ENCODE data around the gene DKKL1.

The DKKL1 gene

DNA sequence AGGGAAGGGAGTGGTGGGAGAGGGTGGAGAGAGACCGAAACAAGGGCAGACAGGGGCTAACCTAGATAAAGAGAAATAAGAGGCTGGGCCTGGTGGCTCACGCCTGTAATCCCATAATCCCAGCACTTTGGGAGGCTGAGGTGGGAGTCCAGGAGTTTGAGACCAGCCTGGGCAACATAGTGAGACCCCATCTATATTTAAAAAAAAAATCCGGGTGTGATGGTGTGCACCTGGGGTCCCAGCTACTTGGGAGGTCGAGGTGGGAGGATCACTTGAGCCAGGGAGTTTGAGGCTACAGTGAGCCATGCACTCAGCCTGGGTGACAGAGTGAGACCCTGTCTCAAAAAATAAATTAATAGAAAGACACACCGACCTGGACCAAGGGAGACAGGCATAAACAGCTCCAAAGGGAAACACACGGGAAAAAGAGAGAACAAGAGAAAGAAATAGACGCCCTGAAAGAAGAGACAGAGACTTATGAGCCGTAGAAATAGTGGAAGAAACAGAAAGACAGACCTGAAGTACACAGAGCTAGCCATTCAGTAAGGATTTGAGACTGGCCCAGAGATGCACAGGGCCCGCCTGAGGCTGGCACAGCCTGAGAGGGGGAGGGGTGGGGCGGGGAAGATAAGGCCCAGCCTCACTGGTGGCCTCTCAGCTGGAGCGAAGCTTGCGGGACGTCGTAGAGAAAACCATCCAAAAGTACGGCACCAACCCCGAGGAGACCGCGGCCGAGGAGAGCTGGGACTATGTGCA, 26.2 kb upstream of the DKKL1 start:
- no peak for DNase-seq (ENCODE audit: extremely low read depth in 1 of 2, low read depth in 1 of 2)

DNA sequence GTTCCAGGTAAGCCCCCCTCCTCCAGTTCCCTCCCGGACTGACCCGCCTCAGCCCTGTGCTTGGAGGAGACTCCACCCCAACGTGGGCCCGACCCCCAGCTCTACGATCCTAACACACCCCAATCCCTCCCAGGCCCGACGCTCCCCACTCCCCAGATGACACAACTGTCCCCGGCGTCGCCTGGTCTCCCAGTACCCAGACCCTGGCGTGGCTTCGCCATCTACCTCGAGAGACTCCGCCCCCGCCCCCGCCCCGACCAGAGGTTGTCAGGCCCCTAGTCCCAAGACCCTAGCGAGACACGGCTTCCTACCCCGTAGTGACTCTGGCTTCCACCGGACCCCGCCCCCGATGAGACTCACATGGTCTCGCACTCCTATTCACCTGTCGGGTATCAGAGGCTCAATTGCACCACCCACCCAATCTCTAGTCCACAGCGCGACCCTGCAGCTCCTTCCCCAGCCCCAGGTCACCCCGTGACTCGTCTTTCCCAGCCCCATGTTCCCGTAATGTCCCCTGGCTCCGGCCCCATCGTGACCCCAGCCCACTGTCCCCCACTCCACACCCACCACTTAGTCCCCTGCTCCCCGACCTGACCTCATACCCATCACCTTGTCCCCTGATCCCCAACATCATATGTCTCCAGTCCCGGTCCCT, 25.5 kb upstream of the DKKL1 start:
- no peak for DNase-seq (ENCODE audit: extremely low read depth in 1 of 2, low read depth in 1 of 2)

DNA sequence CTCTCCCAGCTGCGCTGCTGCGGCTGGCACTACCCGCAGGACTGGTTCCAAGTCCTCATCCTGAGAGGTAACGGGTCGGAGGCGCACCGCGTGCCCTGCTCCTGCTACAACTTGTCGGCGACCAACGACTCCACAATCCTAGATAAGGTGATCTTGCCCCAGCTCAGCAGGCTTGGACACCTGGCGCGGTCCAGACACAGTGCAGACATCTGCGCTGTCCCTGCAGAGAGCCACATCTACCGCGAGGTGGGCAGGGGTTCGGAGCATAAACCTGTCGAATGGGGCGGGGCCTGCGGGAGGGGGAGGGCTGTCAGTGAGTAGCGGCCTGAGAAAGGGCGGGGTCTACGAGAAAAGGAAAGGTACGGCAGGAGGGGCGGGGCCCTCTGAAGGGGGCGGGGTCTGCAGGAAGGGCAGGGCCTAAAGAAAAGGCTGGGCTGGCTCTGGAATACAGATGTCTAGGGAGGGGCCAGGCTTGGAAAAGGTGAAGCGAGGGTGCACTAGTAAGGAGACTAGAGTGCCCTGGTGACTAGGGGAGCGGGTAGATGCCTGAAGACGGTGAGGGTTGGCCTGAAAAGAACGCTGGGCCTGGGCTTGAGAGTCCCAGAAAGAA, 24.9 kb upstream of the DKKL1 start:
- DNase-seq (ENCODE audit: extremely low read depth in 1 of 2, low read depth in 1 of 2), result no peak

DNA sequence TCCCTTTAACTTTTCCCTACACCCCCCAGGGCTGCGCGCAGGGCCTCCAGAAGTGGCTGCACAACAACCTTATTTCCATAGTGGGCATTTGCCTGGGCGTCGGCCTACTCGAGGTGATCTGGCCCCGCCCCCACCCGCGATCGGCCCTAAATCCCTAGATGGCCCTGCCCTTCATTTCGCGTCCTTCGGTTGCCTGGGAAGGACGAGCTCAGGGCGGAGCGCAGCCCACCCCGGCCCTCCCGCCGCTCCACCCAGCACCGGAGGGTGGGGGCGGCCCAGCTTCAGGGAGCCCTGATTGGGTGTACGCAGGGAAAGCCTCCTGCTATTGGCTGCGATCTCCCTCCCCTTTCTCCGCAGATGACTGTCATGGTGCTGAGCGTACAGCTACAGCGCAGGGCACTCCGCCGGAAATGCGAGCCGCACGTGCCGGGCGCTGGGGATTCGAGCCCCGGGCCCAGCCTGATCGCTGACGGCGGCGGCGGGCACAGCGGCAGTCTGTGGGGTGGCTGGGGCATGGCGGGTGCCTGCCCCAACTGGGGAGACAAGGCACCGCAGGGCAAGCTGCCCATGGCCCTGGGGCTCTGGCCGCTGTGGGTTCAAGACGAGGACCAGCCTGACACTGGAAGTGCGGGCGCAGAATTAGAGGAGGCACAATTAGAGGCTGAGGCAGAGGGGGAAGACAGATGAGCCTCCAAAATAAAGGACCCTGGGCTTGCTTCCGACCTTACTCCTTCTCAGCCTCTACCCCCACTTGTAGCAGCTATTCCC, 24.2 kb upstream of the DKKL1 start:
- DNase-seq (ENCODE audit: extremely low read depth in 1 of 2, low read depth in 1 of 2), result no peak

DNA sequence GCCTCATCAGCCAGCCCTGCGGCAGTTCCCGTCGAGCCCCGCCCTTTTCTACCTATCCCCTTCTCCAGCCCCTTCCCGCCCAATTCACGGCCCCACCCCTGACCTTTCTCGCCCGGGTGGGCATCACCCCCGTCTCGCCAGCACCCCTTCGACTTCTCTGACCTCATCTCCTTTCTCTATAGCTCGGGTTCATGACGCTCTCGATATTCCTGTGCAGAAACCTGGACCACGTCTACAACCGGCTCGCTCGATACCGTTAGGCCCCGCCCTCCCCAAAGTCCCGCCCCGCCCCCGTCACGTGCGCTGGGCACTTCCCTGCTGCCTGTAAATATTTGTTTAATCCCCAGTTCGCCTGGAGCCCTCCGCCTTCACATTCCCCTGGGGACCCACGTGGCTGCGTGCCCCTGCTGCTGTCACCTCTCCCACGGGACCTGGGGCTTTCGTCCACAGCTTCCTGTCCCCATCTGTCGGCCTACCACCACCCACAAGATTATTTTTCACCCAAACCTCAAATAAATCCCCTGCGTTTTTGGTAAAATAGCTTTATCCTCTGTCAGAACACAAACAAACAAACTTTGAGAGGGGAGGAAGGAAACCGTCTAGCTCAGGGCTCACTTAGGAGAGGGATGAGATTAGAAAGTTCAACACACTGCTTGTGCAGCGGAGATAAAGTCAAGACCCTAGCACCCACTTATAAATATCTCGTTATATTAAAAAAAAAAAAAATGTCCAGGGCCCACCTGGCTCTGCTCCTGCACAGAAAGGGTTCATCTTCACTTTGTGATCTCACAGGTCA, 23.4 kb upstream of the DKKL1 start:
- DNase-seq (ENCODE audit: extremely low read depth in 1 of 2, low read depth in 1 of 2), result no peak

DNA sequence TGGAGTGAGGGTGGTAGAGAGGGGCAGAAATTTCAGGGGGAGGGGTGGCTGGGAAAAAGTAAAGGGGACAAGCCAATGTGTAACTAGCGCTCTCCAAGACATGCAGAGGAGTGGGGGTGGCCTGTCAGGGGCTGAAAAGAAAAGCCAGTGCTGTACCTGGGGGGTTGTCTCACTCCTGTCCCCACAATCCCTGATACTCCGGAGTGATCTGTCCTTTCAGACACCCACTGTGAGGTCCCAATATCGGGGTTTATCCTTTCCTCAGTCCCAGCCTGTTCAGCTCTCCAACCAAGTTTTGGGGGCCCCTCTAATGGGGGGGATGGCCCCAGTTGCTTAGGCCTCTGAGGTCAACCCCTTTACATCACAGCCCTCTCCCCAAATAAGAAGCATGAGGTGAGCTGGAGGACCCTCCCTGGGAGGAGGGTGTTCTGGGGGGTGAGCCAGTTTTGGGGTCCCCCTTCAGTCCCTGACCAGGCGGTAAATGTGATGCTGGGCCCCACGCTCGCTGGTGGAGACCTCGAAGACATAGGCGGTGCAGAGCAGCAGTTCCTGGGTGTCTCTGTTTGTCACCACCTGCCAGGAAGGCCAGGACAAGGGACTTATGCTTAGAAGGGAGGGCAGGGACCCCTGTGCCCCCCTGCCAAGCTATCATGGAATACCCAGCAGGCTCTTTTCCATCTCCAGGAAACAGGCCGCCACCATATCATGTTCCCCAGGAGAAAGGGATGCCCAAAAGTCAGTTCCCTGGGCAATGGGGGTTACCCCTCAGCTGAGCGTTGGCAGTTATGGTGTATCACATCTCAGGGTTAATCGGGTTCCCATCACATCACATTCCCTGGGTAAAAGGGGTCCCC, 22.6 kb upstream of the DKKL1 start:
- no peak for DNase-seq (ENCODE audit: extremely low read depth in 1 of 2, low read depth in 1 of 2)

DNA sequence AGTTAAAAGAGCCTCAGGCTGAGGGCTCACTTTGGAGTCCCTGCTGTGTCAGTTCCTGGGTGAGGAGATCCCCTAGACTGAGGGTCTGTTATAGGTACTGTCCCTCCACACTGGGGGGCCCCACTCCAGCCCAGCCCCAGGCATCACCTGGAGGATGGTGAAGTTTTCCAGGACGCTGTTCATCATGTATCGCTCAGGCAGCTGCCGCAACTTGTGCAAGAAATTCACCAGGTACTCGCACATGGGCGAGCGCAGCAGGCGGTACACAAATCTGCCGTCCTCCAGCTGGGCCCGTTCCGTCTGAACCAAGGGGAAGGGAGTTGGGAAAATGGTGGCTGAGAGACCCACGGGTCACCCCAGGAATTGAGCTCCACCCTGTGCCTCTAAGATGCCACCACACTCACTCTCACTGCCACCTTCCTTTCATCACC, 21.4 kb upstream of the DKKL1 start:
- no peak for DNase-seq (ENCODE audit: extremely low read depth in 1 of 2, low read depth in 1 of 2)

DNA sequence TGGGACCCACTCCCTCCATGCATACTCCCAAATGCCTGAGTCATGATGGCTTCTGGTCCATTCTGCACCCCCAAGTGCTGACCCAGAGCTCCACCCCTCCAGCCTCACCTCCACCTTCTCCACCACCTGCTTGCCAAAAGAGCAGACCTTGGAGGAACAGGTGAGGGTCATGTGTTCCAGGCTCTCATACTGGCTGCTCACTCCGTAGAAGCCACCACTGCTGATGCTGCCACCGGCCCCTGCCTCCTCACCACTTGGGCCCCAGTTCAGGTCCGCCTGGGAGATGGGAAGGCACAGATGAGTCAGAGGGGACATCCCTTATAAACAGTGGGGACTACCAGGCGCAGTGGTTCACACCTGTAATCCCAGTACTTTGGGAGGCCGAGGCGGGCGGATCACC, 20.6 kb upstream of the DKKL1 start:
- DNase-seq (ENCODE audit: extremely low read depth in 1 of 2, low read depth in 1 of 2), result no peak

DNA sequence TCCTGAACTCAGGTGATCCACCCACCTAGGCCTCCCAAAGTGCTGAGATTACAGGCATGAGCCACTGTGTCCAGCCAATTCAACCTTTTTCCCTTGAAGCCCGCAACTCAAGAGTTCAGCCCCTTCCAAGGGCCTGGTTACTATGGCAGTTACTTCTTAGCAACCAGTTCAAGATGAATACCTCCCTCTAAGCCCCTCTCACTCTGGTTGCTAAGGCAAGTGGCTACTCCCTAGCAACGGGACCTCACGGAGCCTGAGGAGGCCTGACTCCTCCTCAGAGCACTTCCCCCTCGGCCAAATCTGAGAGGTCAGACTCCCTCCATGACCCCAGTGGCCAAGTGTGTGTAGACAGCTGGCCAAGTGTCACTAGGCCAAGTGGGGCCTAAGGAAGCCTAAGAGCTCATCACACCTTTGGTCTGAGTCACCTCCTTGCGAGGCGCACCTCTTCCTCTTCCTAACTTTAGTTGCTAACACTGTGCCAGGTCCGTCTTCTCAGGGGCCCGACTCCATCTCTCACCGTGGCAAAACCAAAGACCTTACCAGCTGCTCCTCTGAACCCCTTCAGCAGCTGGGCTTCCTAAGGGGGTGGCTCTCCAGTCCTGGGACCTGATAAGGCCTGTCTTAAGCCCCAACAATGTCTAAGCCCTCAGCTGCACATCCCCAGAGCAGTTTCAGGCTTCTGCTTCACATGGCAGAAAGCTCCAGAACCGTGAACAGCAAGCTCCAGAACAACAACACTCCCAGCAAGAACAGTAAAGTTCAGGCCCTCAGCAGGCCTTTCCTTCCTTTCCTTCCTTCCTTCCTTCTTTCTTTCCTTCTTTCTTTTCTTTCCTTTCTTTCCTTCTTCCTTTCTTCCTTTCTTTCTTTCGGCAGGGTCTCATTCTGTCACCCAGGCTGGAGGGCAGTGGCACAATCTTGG, 18.9 kb upstream of the DKKL1 start:
- DNase-seq (ENCODE audit: extremely low read depth in 1 of 2, low read depth in 1 of 2), result no peak

DNA sequence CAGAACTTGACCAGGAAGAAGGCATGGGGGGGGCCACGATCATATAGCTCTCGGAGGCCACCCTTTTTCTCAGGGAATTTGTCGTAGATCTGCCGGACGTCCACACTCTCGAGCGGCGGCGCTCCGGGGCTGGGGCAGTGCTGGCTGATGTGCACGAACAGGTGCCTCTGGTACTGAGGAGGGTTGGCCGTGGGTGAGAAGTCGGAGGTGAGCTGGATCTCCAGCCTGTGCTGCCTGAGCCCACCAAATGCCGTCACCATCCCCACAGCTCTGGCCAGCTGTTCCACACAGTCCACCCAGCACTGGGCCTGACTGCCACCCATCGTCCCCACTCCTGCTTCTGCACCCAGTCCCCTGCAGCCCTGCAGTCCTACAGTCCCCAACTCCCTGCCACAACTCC, 16.5 kb upstream of the DKKL1 start:
- no peak for DNase-seq (ENCODE audit: extremely low read depth in 1 of 2, low read depth in 1 of 2)

DNA sequence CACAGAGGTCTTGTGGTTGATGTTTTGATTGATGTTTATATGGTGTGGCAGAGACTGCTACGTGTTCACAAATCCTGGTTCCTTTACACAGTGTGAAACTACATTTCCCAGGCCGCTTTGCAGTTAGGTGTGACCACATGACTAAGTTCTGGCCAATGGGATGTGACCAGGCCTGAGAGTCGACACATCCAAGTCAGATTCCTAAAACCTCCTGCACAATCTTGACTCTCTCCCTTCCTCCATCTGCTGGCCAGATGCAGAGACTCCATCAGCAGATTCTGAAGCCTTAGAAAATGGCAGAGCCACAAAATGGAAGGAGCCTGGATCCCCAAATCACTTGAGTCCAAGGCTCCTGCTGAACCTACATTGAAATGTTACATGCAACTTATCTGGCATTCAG, 15.8 kb upstream of the DKKL1 start:
- DNase-seq (ENCODE audit: extremely low read depth in 1 of 2, low read depth in 1 of 2), result no peak

DNA sequence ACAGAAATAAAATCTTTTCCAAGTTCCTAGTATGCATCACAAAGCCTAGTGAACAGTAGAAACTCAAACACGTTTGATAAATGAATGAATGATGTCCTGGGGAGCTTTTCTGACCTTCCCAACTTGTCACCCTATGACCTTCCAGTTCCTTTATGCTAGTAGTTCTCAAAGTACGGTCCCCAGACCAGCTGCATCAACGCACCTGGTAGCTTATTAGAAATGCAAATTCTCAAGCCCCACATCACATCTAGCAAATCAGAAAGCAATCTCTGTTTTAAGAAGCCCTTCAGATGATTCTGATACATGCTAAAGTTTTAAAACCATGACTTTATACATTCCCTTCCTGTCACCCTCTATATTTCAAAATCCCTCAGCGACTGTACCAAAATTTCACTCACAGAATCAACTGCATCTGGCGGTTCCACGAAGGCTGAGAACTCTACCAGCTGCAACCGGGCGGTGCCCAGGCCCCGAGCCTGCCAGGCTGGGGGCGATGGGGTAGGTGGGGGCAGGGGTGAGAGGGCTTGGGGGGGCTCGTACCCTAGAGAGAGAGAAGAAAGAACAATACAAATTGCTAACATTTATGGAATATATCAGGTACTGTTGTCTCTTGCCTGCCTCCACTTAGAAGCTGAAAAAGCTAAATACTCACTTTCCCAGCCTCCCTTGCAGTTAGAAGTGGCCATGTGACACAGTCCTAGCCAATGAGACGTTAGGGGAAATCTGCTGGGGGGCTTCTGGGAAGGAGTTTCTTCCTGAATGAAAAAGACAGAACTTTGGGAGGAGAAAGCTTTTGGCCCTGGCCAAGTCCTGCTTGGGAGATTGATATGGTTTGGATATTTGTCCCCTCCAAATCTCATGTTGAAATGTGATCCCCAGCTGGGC, 15.1 kb upstream of the DKKL1 start:
- DNase-seq (ENCODE audit: extremely low read depth in 1 of 2, low read depth in 1 of 2), result no peak

DNA sequence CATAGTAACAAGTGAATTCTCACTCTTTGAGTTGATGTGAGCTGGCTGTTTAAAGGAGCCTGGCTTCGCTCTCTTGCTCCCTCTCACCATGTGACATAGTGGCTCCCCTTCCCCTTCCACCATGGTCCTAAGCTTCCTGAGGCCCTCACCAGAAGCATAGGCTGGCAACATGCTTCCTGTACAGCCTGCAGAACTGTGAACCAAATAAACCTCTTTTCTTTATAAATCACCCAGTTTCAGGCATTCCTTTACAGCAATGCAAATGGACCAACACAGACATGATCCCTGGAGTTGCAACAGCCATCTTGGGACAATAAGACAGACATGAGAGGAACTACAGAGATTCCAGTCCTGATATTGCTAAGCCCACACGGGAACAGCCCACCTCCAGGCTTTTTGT, 14.1 kb upstream of the DKKL1 start:
- no peak for DNase-seq (ENCODE audit: extremely low read depth in 1 of 2, low read depth in 1 of 2)

DNA sequence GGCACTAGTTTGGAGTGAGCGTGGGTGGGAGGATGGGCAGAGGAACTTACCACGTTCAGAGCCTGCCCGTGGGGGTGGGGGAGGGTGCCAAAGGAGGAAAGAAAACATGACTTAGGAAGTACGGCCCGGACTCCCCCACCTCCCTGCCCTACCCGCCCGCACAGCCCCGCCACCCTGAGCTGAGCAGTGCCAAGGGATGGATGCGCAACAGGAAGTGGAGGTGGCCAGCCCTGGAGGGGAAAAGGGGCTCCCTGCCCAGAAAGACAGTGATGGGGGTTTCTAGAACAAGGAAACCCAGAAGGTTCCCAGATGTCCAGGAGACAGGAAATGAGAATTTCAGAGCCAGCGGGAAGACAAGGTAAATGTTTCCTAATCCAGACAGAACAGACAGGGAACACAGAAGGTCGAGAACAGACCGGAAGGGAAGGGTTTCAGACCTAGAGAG, 7.7 kb upstream of the DKKL1 start:
- no peak for DNase-seq (ENCODE audit: extremely low read depth in 1 of 2, low read depth in 1 of 2)

DNA sequence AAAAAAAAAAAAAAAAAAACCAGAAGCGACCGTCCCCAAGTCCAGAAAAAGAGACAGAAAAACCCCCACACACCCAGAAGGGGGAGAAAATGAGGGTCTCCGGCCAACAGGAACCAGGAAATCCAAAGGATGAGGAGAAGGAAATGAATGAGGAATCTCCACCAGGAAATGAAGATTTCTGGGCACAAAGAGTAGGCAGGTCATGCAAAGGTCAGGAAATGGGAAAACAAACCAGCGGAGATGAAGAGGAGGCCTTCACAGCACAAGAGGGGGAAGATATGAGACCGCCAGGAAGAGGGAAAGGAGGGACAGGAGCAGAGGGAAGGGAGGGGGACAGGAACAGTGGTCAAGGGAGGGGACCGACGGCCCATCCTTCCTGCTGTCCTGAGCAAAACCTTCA, 7.3 kb upstream of the DKKL1 start:
- no peak for DNase-seq (ENCODE audit: extremely low read depth in 1 of 2, low read depth in 1 of 2)

DNA sequence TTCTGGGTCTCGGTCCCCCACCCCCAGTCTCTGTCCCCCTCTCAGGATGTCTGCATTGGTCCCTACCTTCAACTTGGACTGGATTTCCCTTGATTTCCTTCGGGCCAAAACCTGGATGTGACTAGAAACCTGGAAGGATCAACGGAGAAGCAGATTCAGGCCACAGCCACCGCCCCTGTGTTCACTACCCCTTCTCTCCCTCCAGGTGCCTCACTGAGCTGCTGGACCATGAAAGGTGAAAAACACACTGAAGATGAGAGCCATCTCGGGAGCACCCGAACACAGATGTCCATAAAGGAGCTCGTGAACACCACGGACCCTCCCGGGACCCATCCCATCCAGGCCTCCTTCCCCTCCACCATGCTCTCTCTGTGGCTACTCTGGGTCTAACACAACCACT, 6.5 kb upstream of the DKKL1 start:
- DNase-seq (ENCODE audit: extremely low read depth in 1 of 2, low read depth in 1 of 2), result no peak

Data from stimulated activated CD8-positive, alpha-beta memory T cell treated with anti-CD3 and anti-CD28 coated beads, Interleukin-7, amount 100 ng/mL, for 48 hours (primary cell).